ENCODE data around the gene ARIH1. TPM values are rescaled to one million over a fixed set of nuclear protein-coding genes. Genes with fewer than 3 reads are reported as not detected.

Gene ARIH1
- total RNA-seq, 1 donor from 2014 or later, result 172 TPM

DNA sequence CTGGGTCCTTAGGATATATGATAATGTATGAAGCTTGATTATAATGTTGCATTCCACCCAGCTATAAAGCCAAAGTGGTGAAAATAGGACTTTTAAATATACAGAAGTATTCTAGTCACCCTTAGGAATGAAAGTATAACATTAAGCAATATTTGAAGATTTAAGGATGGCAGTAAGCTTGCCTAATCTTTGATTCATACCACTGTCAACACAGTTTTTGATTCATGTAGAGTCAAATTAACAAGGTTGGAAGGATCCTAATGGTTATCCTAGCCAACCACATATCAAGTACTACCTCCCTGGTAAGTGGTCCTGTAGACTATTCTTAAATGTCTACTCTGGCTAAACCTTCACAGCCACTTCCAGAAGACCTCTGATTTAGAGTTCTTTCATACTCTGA is 18.6 kb downstream of the ARIH1 start:
- Mint-ChIP-seq H3K9me3 (ENCODE audit: unreplicated experiment) (no peaks in the 10 kb centered on the region), H3K27me3 (ENCODE audit: unreplicated experiment) (no peaks in the 10 kb centered on the region), H3K4me3 (ENCODE audit: unreplicated experiment) (no peak overlapping the region), H3K4me1 (ENCODE audit: unreplicated experiment) (peaks cover 53% of the 10 kb centered on the region), H3K36me3 (ENCODE audit: unreplicated experiment) (no peaks in the 10 kb centered on the region), H3K27ac (ENCODE audit: unreplicated experiment) (no peak overlapping the region)
- TF ChIP-seq, protein P1, sequence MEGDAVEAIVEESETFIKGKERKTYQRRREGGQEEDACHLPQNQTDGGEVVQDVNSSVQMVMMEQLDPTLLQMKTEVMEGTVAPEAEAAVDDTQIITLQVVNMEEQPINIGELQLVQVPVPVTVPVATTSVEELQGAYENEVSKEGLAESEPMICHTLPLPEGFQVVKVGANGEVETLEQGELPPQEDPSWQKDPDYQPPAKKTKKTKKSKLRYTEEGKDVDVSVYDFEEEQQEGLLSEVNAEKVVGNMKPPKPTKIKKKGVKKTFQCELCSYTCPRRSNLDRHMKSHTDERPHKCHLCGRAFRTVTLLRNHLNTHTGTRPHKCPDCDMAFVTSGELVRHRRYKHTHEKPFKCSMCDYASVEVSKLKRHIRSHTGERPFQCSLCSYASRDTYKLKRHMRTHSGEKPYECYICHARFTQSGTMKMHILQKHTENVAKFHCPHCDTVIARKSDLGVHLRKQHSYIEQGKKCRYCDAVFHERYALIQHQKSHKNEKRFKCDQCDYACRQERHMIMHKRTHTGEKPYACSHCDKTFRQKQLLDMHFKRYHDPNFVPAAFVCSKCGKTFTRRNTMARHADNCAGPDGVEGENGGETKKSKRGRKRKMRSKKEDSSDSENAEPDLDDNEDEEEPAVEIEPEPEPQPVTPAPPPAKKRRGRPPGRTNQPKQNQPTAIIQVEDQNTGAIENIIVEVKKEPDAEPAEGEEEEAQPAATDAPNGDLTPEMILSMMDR (IDR thresholded peaks at IDR 0.05), result no peak
- DNase-seq (ENCODE audit: extremely low spot score, unreplicated experiment), result no peak

DNA sequence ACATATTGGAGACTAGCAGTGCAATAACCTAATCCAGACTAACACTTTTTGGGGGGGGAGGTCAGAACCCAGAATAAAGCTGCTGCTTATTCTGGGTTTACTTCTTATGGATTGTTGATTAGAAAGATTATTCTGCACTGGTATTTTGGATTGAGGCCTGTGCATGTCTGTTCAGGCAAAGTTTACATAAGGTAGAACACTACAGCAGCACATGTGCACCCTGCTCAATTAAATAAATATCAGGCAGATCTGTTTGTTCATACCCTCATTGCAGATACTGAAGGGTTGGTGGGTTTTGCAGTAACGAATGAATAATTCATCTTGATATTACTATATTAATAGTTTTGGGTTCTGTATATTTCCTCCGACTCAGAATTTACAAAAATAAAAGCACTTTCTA is 19.1 kb downstream of the ARIH1 start:
- no peak for DNase-seq (ENCODE audit: extremely low spot score, unreplicated experiment)
- Mint-ChIP-seq H3K27ac (ENCODE audit: unreplicated experiment) (no peak overlapping the region), H3K4me1 (ENCODE audit: unreplicated experiment) (peaks cover 51% of the 10 kb centered on the region), H3K9me3 (ENCODE audit: unreplicated experiment) (no peaks in the 10 kb centered on the region), H3K4me3 (ENCODE audit: unreplicated experiment) (no peak overlapping the region), H3K27me3 (ENCODE audit: unreplicated experiment) (no peaks in the 10 kb centered on the region), H3K36me3 (ENCODE audit: unreplicated experiment) (no peaks in the 10 kb centered on the region)
- TF ChIP-seq, protein P1 (IDR thresholded peaks at IDR 0.05), result no peak

DNA sequence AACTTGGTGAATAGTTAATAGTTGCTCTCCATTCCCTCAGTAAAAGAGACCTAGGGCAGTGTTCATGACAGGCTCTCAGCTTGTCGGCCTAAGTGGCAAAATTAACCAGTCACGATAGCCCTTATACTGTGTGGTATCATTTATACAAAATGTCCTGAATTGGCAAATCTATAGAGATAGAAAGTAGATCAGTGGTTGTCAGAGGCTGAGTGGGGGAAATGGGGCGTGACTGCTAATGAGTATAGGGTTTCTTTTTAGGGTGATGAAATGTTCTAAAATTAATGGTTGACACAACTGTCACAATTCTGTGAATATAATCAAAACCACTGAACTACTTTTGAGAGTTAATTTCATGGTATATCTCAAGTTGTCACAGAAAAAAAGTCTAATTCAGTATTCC is 20.9 kb downstream of the ARIH1 start:
- Mint-ChIP-seq H3K4me1 (ENCODE audit: unreplicated experiment) (peaks cover 45% of the 10 kb centered on the region), H3K9me3 (ENCODE audit: unreplicated experiment) (no peaks in the 10 kb centered on the region), H3K27ac (ENCODE audit: unreplicated experiment) (no peak overlapping the region), H3K4me3 (ENCODE audit: unreplicated experiment) (no peak overlapping the region), H3K36me3 (ENCODE audit: unreplicated experiment) (peaks cover 4% of the 10 kb centered on the region), H3K27me3 (ENCODE audit: unreplicated experiment) (no peaks in the 10 kb centered on the region)
- no peak for DNase-seq (ENCODE audit: extremely low spot score, unreplicated experiment)
- TF ChIP-seq, protein P1 (IDR thresholded peaks at IDR 0.05), result no peak

DNA sequence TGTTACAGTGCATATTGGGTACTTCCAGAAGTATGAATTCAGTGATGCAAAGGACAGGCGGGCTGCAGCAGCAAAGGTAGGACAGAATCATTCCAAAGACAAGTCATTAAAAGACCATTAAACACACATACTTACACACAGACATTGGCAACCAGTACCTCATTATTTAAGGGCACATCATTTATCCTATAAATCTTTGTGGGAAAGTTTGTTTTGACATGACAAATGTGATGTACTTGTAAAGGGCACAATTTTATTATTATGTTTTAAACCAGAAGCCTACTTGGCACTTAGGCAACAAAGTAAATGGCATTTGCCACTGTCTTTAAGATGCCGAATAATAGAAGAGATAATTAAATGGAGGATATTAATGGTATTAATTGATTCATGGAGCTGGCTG is 22.7 kb downstream of the ARIH1 start:
- peaks cover 31% of the 10 kb centered on the region for H3K4me1 Mint-ChIP-seq (ENCODE audit: unreplicated experiment)
- peaks cover 8% of the 10 kb centered on the region for H3K36me3 Mint-ChIP-seq (ENCODE audit: unreplicated experiment)
- no peak for DNase-seq (ENCODE audit: extremely low spot score, unreplicated experiment)
- no peak overlapping the region for H3K4me3 Mint-ChIP-seq (ENCODE audit: unreplicated experiment)
- TF ChIP-seq, protein P1 (IDR thresholded peaks at IDR 0.05), result no peak
- H3K27me3 Mint-ChIP-seq (ENCODE audit: unreplicated experiment), result no peaks in the 10 kb centered on the region
- no peak overlapping the region for H3K27ac Mint-ChIP-seq (ENCODE audit: unreplicated experiment)
- no peaks in the 10 kb centered on the region for H3K9me3 Mint-ChIP-seq (ENCODE audit: unreplicated experiment)

DNA sequence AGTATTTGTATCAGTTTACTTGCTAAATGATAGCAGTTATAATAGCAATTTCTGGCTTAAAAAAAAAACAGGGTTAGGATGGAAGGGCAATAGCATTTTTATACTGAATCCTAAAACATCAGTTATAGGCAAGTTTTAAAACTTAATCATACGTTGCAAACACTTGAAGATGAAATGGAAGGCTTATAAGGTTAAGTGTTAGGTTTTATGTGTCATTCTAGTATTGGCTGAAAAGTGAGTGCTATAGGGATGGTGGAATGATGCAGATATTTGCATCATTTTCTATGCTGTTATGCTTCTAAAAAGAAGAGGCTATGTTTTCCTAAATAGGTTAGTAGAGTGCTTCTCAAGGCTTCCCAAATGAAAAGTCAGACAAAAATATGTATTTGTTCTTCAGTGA is 23.3 kb downstream of the ARIH1 start:
- H3K27me3 Mint-ChIP-seq (ENCODE audit: unreplicated experiment), result no peaks in the 10 kb centered on the region
- H3K4me1 Mint-ChIP-seq (ENCODE audit: unreplicated experiment), result peaks cover 29% of the 10 kb centered on the region
- TF ChIP-seq, protein P1 (IDR thresholded peaks at IDR 0.05), result no peak
- DNase-seq (ENCODE audit: extremely low spot score, unreplicated experiment), result no peak
- peaks cover 8% of the 10 kb centered on the region for H3K36me3 Mint-ChIP-seq (ENCODE audit: unreplicated experiment)
- H3K27ac Mint-ChIP-seq (ENCODE audit: unreplicated experiment), result no peak overlapping the region
- no peaks in the 10 kb centered on the region for H3K9me3 Mint-ChIP-seq (ENCODE audit: unreplicated experiment)
- H3K4me3 Mint-ChIP-seq (ENCODE audit: unreplicated experiment), result no peak overlapping the region

Data from osteocyte (in vitro differentiated cells).